Measurements from ENCODE around the gene TSPAN16. TPM values are rescaled to one million over a fixed set of nuclear protein-coding genes. Genes with fewer than 3 reads are reported as not detected.

TSPAN16 gene
- total and polyA plus RNA-seq, 2 of the 13 experiments (the other 11 are each of a cell fraction or from before 2014, with no cell fraction given) = not detected

GRCh38 chr19:11293433-11294389 lies 2.2 kb upstream of the TSPAN16 start (continued):
- TF ChIP-seq ZNF513 (CRISPR knock-in tag; conservative IDR thresholded peaks at IDR 0.05) = no peak
- no peak for TF ChIP-seq ZNF468 (CRISPR knock-in tag; IDR thresholded peaks at IDR 0.05)
- TF ChIP-seq ELF3 (CRISPR knock-in tag; IDR thresholded peaks at IDR 0.05) = no peak
- TF ChIP-seq ZNF572 (CRISPR knock-in tag; IDR thresholded peaks at IDR 0.05) = no peak
- TF ChIP-seq EEA1 (CRISPR knock-in tag; IDR thresholded peaks at IDR 0.05; ENCODE audit: borderline replicate concordance) = no peak
- no peak for TF ChIP-seq SYNCRIP (IDR thresholded peaks at IDR 0.05; ENCODE audit: insufficient read depth, low read depth, low read length)
- TF ChIP-seq ZNF276 (CRISPR knock-in tag; IDR thresholded peaks at IDR 0.05; ENCODE audit: low read depth) = no peak
- TF ChIP-seq ZNF318 (CRISPR knock-in tag; IDR thresholded peaks at IDR 0.05) = no peak
- TF ChIP-seq SNRNP70 (IDR thresholded peaks at IDR 0.05; ENCODE audit: low read depth, low read length) = no peak
- TF ChIP-seq GPN1 (CRISPR knock-in tag; IDR thresholded peaks at IDR 0.05; ENCODE audit: borderline replicate concordance) = no peak
- no peak for TF ChIP-seq MIER2 (CRISPR knock-in tag; IDR thresholded peaks at IDR 0.05)
- TF ChIP-seq ZBTB46 (CRISPR knock-in tag; IDR thresholded peaks at IDR 0.05; ENCODE audit: borderline replicate concordance) = no peak
- no peak for TF ChIP-seq ZBTB3 (CRISPR knock-in tag; IDR thresholded peaks at IDR 0.05; ENCODE audit: borderline replicate concordance, low read depth)
